ENCODE results near the gene NCAPG2.

DNA sequence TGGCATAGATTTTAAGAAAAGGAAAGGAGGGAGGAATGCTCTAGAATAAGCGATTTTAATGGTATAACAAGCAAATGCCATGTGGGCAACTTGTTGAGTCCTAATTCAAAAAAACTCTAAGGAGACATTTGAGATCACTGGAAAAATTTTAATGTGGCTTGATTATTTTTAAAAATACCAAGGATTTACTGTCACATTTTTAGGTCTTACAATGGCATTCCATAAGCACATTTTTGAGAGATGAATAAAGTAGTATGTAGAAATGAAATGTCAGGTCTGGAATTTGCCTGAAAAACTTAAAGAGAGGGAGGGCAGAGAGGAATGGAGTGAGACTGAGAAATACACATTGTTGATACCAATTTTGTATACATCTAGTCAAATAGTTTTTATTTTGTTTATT is 20.3 kb downstream of the NCAPG2 start:
- TF ChIP-seq PKNOX1 (IDR thresholded peaks at IDR 0.05): no peak
- no peak for TF ChIP-seq ELF4 (IDR thresholded peaks at IDR 0.05)
- no peak for TF ChIP-seq ARNT (IDR thresholded peaks at IDR 0.05)
- TF ChIP-seq SP1 (IDR thresholded peaks at IDR 0.05): no peak
- TF ChIP-seq NFRKB (IDR thresholded peaks at IDR 0.05): no peak
- TF ChIP-seq L3MBTL2 (conservative IDR thresholded peaks at IDR 0.05): no peak
- TF ChIP-seq FOXM1 (IDR thresholded peaks at IDR 0.05; ENCODE audit: borderline replicate concordance): no peak
- TF ChIP-seq HDGF (IDR thresholded peaks at IDR 0.05; ENCODE audit: borderline replicate concordance): no peak
- no peak for TF ChIP-seq ZNF384 (IDR thresholded peaks at IDR 0.05)
- TF ChIP-seq TARDBP (IDR thresholded peaks at IDR 0.05): no peak
- no peak for TF ChIP-seq BHLHE40 (IDR thresholded peaks at IDR 0.05; ENCODE audit: borderline replicate concordance)

All from HEK293T (cell line).